ENCODE data around the gene PDGFB. TPM values are rescaled to one million over a fixed set of nuclear protein-coding genes. Genes with fewer than 3 reads are reported as not detected.

Gene PDGFB
- total and polyA plus RNA-seq, 9 of the 15 experiments (the other 6 are each of a cell fraction or from before 2014, with no cell fraction given): 0.07 to 4.0 (median 0.48) TPM; not detected in 1

GRCh38 chr22:39205344-39206021 is 39.3 kb downstream of the PDGFB start (continued):
- TF ChIP-seq ZHX1 (conservative IDR thresholded peaks at IDR 0.05; ENCODE audit: low read length): no peak
- TF ChIP-seq KDM1A (IDR thresholded peaks at IDR 0.05): peak in 1 of 2 experiments; percentile 97; a peak in 2 of 4 replicates
- TF ChIP-seq MEF2D (tag; conservative IDR thresholded peaks at IDR 0.05; ENCODE audit: low read depth): no peak
- no peak for TF ChIP-seq HCFC1 (IDR thresholded peaks at IDR 0.05; ENCODE audit: low read depth, low read length)
- no peak for TF ChIP-seq ZNF668 (CRISPR knock-in tag; IDR thresholded peaks at IDR 0.05)
- no peak for TF ChIP-seq GABPB1 (CRISPR knock-in tag; IDR thresholded peaks at IDR 0.05)
- TF ChIP-seq, protein P1, sequence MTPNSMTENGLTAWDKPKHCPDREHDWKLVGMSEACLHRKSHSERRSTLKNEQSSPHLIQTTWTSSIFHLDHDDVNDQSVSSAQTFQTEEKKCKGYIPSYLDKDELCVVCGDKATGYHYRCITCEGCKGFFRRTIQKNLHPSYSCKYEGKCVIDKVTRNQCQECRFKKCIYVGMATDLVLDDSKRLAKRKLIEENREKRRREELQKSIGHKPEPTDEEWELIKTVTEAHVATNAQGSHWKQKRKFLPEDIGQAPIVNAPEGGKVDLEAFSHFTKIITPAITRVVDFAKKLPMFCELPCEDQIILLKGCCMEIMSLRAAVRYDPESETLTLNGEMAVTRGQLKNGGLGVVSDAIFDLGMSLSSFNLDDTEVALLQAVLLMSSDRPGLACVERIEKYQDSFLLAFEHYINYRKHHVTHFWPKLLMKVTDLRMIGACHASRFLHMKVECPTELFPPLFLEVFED (CRISPR knock-in tag; conservative IDR thresholded peaks at IDR 0.05): no peak
- TF ChIP-seq PRDM10 (IDR thresholded peaks at IDR 0.05; ENCODE audit: partially characterized antibody): peak; percentile 71
- no peak for TF ChIP-seq GATAD2A (IDR thresholded peaks at IDR 0.05)
- no peak for TF ChIP-seq NCOA6 (IDR thresholded peaks at IDR 0.05)

All from K562 (cell line).